Measurements from ENCODE around the gene POR.
"Not testable (repeated sequence)": the region's sequence is repeated elsewhere in the genome, so short reads cannot be mapped to it uniquely, and the experiment has no call there.

POR gene

DNA sequence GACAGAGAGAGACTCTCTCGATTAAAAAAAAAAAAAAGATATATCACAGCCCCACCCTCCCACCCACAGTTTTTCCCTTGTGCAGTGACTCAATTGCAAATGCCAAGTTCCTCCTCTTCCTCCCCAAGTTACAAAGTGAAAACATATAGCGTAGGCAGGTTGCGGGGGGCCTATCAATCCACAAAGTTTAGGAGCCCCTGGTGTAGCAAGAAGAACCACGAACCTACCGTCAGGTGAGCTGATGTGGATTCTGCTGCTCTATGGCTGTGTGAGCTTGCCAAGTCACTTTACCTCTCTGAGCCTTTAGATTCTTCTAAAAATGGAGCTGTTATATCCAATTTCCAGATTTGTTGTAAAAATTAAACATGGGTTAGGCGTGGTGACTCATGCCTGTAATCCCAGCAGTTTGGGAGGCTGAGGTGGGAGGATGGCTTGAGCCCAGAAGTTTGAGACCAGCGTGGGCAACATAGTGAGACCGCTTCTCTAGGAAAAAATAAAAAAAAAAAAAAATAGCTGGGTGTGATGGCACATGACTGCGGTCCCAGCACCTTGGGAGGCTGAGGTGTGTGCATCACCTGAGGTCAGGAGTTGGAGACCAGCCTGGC, 44.3 kb upstream of the POR start:
- H3K4me3 ChIP-seq (ENCODE audit: low read length) = no peak overlapping the region
- DNase-seq (ENCODE audit: low read depth) = no peak
- TF ChIP-seq, protein P1, sequence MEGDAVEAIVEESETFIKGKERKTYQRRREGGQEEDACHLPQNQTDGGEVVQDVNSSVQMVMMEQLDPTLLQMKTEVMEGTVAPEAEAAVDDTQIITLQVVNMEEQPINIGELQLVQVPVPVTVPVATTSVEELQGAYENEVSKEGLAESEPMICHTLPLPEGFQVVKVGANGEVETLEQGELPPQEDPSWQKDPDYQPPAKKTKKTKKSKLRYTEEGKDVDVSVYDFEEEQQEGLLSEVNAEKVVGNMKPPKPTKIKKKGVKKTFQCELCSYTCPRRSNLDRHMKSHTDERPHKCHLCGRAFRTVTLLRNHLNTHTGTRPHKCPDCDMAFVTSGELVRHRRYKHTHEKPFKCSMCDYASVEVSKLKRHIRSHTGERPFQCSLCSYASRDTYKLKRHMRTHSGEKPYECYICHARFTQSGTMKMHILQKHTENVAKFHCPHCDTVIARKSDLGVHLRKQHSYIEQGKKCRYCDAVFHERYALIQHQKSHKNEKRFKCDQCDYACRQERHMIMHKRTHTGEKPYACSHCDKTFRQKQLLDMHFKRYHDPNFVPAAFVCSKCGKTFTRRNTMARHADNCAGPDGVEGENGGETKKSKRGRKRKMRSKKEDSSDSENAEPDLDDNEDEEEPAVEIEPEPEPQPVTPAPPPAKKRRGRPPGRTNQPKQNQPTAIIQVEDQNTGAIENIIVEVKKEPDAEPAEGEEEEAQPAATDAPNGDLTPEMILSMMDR (conservative IDR thresholded peaks at IDR 0.05; ENCODE audit: low read depth, low read length) = no peak

DNA sequence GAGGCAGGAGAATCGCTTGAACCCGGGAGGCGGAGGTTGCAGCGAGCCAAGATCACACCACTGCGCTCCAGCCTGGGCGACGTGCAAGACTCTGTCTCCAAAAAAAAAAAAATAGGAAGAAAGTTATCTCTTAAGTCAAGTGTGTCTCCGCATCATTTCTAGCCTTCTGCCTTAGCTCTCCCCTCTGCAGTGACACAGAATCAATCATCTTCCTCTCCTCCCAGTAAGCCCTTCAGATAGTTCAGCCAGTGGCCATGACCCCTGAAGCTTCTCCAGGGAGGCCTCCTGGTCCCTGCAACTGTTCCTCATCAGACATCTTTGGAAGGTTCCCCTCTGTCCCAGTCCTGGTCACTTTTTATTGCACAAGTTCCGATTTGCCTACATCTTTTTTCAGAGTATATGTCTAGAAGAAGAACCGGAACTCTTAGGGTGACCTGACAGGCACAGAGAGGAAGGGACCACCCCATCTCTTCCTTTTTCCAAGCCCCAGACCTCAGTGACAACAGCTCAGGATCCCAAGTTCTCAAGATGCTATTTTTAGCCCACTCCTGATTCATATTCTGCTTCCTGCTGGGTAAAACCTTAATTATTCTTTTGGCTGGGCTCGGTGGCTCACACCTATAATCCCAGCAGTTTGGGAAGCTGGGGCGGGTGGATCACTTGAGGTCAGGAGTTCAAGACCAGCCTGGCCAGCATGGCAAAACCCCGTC, 42.7 kb upstream of the POR start:
- no peak for DNase-seq (ENCODE audit: low read depth)
- TF ChIP-seq, protein P1 (conservative IDR thresholded peaks at IDR 0.05; ENCODE audit: low read depth, low read length) = no peak
- no peak overlapping the region for H3K4me3 ChIP-seq (ENCODE audit: low read length)

DNA sequence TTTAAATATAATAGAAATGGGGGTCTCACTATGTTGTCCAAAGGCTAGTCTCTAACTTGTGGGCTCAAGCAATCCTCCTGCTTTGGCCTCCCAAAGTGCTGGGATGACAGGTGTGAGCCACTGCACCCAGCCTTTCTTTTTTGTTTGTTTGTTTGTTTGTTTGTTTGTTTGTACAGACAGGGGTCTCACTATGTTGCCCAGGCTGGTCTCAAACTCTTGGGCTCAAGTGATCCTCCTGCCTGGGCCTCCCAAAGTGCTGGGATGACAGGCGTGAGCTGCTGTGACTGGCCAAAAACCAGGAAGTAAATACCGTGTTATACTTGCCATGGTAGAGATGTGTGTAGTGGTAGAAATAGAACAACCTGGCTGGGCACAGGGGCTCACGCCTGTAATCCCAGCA, 40.8 kb upstream of the POR start:
- H3K4me3 ChIP-seq (ENCODE audit: low read length); DNase-seq (ENCODE audit: low read depth): not testable (repeated sequence)

DNA sequence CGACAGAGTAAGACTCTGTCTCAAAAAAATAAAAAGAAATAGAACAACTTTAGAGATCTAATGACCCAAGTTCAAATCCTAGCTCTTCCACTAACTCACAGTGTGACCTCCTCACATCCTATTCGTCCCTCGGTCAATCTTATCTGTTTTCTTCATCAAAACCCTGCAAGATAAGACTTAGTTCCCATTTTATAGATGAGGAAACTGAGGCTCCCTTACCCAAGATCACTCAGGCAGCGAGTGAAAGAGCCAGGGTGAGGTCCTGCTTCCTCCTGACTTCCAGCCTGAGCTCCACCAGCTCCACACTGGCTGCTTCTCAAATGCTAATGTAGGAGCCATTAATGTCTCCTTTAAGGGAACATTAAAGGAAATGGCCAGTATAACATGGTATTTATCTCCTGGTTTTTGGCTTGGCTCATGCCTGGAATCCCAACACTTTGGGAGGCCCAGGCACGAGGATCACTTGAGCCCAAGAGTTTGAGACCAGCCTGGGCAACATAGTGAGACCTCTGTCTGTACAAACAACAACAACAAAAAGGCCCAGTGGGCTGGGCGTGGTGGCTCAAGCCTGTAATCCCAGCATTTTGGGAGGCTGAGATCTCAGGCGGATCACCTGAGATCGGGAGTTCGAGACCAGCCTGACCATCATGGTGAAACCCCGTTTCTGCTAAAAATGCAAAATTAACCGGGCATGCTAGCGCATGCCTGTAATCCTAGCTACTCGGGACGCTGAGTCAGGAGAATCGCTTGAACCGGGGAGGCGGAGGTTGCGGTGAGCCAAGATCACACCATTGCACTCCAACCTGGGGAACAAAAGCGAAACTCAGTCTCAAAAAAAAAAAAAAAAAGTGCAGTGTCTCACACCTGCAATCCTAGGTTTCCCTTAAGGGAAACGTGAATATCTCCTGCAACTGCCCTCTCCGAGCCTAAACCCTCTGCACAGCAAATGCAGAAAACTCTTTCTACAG, 39.6 kb upstream of the POR start:
- TF ChIP-seq, protein P1 (conservative IDR thresholded peaks at IDR 0.05; ENCODE audit: low read depth, low read length) = no peak
- H3K4me3 ChIP-seq (ENCODE audit: low read length) = no peak overlapping the region
- no peak for DNase-seq (ENCODE audit: low read depth)

DNA sequence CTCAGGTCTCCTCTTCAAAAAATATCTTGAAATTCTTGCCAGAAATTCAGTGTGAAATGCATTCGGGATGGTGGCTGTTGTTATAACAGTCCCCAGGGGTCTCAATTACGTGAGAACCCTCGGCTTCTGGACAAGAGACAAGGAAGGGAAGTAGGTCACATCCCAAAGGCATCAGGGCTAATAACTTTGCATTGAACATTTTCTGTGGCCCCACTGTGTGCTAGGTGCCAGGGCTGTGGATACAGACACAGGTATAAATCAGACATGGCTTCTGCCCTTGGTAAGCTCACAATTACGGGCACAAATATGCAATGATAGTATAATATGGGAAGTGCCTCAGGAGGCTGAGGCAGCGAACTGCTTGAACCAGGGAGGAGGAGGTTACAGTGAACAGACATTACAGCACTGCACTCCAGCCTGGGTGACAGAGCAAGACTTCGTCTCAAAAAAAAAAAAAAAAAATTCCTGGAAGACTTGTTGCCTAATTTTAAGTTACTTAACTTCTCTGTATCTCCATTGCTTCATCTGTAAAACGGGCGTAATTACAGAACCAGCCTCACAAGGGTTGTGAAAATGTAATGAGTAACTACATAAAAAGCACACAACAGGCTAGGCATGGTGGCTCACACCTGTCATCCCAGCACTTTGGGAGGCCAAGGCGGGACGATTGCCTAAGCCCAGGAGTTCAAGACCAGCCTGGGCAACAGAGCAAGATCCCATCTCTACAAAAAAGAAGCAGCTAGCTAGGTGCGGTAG, 38.7 kb upstream of the POR start:
- TF ChIP-seq, protein P1 (conservative IDR thresholded peaks at IDR 0.05; ENCODE audit: low read depth, low read length) = no peak
- no peak overlapping the region for H3K4me3 ChIP-seq (ENCODE audit: low read length)

DNA sequence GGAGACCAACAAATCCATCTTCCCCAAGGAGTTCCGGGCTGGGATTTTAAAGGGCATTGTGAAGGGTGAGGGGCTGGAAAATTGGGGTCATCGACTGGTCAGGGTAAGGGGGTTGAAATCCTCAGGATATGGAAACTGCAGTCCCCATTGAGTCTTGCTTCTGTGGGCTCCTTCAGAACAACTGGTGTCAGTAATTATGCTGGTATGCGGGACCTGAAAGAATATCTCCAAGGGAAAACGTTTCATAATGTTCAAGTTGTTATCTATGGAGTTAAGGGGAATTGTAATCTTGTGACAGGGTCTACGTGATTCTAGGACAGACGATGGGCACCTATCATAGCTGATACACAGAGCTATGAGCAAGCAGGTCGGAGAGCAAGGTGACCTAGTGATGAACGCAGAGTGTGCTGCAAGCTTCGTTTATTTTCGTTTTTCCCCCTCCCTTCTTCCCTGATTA, 36.6 kb upstream of the POR start:
- TF ChIP-seq, protein P1 (conservative IDR thresholded peaks at IDR 0.05; ENCODE audit: low read depth, low read length) = no peak
- H3K4me3 ChIP-seq (ENCODE audit: low read length) = peak overlapping the region; percentile 30
- no peak for DNase-seq (ENCODE audit: low read depth)

More for the DNA sequence above, 38.7 kb upstream of the POR start:
- DNase-seq (ENCODE audit: low read depth) = no peak

All from retinal pigment epithelial cell (primary cell).